ENCODE measurements around the gene FEN1.

- TF ChIP-seq, protein P1, sequence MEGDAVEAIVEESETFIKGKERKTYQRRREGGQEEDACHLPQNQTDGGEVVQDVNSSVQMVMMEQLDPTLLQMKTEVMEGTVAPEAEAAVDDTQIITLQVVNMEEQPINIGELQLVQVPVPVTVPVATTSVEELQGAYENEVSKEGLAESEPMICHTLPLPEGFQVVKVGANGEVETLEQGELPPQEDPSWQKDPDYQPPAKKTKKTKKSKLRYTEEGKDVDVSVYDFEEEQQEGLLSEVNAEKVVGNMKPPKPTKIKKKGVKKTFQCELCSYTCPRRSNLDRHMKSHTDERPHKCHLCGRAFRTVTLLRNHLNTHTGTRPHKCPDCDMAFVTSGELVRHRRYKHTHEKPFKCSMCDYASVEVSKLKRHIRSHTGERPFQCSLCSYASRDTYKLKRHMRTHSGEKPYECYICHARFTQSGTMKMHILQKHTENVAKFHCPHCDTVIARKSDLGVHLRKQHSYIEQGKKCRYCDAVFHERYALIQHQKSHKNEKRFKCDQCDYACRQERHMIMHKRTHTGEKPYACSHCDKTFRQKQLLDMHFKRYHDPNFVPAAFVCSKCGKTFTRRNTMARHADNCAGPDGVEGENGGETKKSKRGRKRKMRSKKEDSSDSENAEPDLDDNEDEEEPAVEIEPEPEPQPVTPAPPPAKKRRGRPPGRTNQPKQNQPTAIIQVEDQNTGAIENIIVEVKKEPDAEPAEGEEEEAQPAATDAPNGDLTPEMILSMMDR (IDR thresholded peaks at IDR 0.05; ENCODE audit: insufficient read depth, low read depth, low read length) = no peak
- no peak for TF ChIP-seq EZH2 (IDR thresholded peaks at IDR 0.05; ENCODE audit: insufficient read depth, low read length)
These were observed 27.0 kb upstream of the FEN1 start for GRCh38 chr11:61765550-61766253.
